Activated CD4-positive, alpha-beta T cell treated with anti-CD3 and anti-CD28 coated beads, Interleukin-2, amount 10 ng/mL, durations not matched to agents 7 days and 5 days (primary cell): ENCODE measurements around the gene SGO2. TPM values are rescaled to one million over a fixed set of nuclear protein-coding genes. Genes with fewer than 3 reads are reported as not detected.

Experiments
- CTCF ChIA-PET: fragments of 350-600 bp; sonication (Branson Sonifier 250); formaldehyde crosslinking; loops from one replicate; lab custom pipeline; 2021; ENCODE audit warnings: antibody characterized with exemption; lab: Charles Lee
- POLR2A ChIA-PET: fragments of 350-600 bp; sonication (Branson Sonifier 250); formaldehyde crosslinking; loops from one replicate; lab custom pipeline; 2021; ENCODE audit warnings: antibody characterized with exemption; lab: Charles Lee
- DNase-seq: peaks from one replicate; pipeline ENCODE4 v3.0.0-alpha.2; 2020
- H3K27ac Mint-ChIP-seq: one replicate; pipeline ENCODE4 v1.8.0; 2021; ENCODE audit warnings: mild to moderate bottlenecking, moderate library complexity, mixed read lengths
- H3K27me3 Mint-ChIP-seq: one replicate; pipeline ENCODE4 v1.8.0; 2021; ENCODE audit warnings: mixed read lengths
- H3K36me3 Mint-ChIP-seq: one replicate; pipeline ENCODE4 v1.8.0; 2021; ENCODE audit warnings: low read depth, mixed read lengths
- H3K4me1 Mint-ChIP-seq: one replicate; pipeline ENCODE4 v1.8.0; 2021; ENCODE audit warnings: mixed read lengths
- H3K4me3 Mint-ChIP-seq: one replicate; pipeline ENCODE4 v1.8.0; 2021; ENCODE audit warnings: mild to moderate bottlenecking, moderate library complexity, mixed read lengths
- H3K9me3 Mint-ChIP-seq: one replicate; pipeline ENCODE4 v1.8.0; 2021; ENCODE audit warnings: mixed read lengths
- total RNA-seq, 2 experiments: library from RNA; stranded (reverse); gene quantifications; one replicate each; pipeline ENCODE4 v1.2.3, GENCODE V29; 2021

SGO2 gene
- total RNA-seq, 2 experiments from 2014 or later, result 47.7 to 55.2 TPM

DNA sequence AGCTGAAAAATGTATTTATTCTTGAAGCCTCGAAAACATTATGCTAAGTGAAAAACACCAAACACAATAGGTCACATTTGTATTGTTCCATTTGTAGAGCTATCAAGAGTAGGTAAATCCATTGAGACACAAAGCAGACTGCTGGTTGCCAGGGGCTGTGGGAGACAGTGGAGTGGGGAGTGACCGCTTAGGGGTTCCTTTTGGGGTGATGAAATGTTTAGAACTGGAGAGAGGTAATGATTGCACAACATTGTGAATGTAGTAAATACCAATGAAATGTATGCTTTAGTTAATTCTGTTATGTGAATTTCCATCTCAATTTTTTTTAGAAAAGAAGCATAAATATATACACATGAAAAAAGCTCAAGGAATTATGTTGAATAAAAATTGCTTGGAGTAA, 32.0 kb upstream of the SGO2 start:
- no peak overlapping the region for H3K27ac Mint-ChIP-seq
- H3K27me3 Mint-ChIP-seq, result no peaks in the 10 kb centered on the region
- H3K9me3 Mint-ChIP-seq, result peaks cover 3% of the 10 kb centered on the region
- ChIA-PET CTCF (interaction anchor here (0.6 to 2.5 kb wide), 7 partner anchors 9 to 215 kb away, joined by 3 to 11 read pairs (median 6); partner anchors contain the start of gene KCTD18), POLR2A (no interaction called here)
- H3K4me3 Mint-ChIP-seq, result no peak overlapping the region
- no peak for DNase-seq
- no peaks in the 10 kb centered on the region for H3K4me1 Mint-ChIP-seq
- peaks cover 57% of the 10 kb centered on the region for H3K36me3 Mint-ChIP-seq

DNA sequence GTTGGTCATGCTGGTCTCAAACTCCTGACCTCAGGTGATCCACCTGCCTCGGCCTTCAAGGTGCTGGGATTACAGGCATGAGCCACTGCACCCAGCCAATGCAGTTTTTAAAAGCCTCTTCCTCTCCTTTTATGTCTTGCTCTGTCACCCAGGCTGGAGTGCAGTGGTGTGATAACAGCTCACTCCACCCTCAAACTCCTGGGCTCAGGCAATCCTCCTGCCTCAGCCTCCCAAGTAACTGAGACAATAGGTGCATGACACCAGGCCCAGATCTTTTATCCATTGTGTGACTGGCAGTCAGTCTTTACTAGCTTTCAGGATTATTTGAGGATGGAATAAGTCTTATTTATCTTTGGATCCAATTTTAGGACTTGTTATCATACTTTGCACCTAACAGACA, 29.3 kb upstream of the SGO2 start:
- Mint-ChIP-seq H3K27me3 (no peaks in the 10 kb centered on the region), H3K4me3 (no peak overlapping the region), H3K36me3 (peaks cover 43% of the 10 kb centered on the region), H3K27ac (peak overlapping the region; percentile 13), H3K9me3 (no peaks in the 10 kb centered on the region), H3K4me1 (no peaks in the 10 kb centered on the region)
- no peak for DNase-seq
- ChIA-PET POLR2A (no interaction called here), CTCF (interaction anchor here (1.2 kb wide), 1 partner anchor 15 kb away, joined by 3 read pairs; no protein-coding TSS in a partner anchor)

DNA sequence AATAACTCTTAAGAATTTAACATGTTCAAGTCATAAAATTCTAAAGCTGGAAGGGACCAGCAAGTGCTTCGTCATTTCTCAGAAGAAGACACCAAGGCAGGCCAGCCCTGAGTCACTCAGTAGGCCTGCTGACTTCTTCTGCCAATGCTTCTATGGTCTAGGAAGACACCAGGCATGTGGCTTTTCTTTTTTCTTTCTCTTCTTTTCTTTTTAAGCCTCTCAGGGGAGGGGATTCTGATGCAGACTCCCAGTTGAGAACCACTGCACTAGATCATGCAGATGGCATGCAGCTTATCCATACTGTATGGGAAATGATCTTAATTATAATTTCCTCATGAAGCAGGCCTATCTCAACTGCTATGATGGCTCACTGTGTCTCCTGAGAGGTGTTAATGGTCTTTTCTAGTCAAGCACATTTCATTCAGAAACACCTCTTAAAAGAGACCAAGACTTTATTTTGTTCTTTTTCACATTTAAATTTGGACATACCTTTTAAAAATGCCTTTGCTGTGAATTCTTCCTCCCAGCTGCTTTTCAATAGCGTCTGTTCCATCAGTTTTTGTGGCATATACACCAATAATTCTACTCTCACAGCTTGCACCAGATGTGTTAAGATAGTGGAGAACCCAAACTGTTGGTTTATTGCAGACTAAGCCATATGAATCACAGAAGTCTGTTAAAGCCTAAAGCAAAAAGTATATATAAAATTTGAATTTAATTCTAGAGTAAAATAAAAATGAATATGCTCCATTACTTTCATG, 27.4 kb upstream of the SGO2 start:
- Mint-ChIP-seq H3K36me3 (peaks cover 43% of the 10 kb centered on the region), H3K9me3 (peaks cover 4% of the 10 kb centered on the region), H3K27ac (no peak overlapping the region), H3K4me1 (no peaks in the 10 kb centered on the region), H3K27me3 (no peaks in the 10 kb centered on the region), H3K4me3 (no peak overlapping the region)
- no peak for DNase-seq
- ChIA-PET POLR2A (no interaction called here), CTCF (interaction anchor here (0.9 kb wide), 2 partner anchors 9 to 11 kb away, joined by 3 read pairs; no protein-coding TSS in a partner anchor)

DNA sequence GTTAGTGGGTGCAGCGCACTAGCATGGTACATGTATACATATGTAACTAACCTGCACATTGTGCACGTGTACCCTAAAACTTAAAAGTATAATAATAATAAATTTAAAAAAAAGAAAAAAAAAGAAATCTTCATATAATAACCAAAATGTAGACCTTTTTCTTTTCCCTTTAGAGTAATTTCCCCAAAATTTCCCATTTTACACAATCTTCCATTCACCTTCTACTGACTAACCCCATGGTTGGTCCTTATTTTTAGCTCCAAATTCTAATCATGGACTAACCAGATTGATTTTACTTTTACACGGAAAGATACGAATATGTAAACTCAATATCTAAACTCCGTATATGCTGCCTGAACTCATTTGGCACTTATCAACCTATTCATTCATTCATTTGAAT, 23.8 kb upstream of the SGO2 start:
- ChIA-PET POLR2A (no interaction called here), CTCF (interaction anchor here (1.6 kb wide), 1 partner anchor 9 kb away, joined by 6 read pairs; no protein-coding TSS in a partner anchor)
- H3K4me3 Mint-ChIP-seq, result no peak overlapping the region
- no peak overlapping the region for H3K27ac Mint-ChIP-seq
- H3K9me3 Mint-ChIP-seq, result peaks cover 4% of the 10 kb centered on the region
- H3K4me1 Mint-ChIP-seq, result peaks cover 9% of the 10 kb centered on the region
- peaks cover 39% of the 10 kb centered on the region for H3K36me3 Mint-ChIP-seq
- no peak for DNase-seq
- no peaks in the 10 kb centered on the region for H3K27me3 Mint-ChIP-seq

DNA sequence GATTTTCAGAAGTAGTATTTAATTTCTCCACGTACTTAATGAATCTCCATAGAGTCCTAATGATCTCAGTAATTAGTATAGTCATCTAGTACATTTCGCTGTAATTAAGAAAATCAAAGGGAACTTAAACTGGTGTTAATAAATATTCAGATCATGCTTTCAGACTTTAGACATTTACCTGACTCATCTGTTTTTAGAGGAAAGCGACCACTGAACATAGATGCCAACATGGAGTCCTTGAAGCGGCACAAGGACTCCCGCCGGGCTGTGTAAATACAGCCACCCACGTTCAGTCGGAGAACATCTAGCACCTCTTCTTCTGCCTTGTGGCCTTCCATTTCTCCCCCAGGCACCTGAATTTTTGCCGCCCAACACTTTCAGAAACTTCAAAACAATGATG, 19.3 kb upstream of the SGO2 start:
- Mint-ChIP-seq H3K4me1 (peaks cover 26% of the 10 kb centered on the region), H3K27me3 (no peaks in the 10 kb centered on the region), H3K36me3 (peaks cover 29% of the 10 kb centered on the region), H3K27ac (no peak overlapping the region), H3K9me3 (peaks cover 4% of the 10 kb centered on the region), H3K4me3 (no peak overlapping the region)
- ChIA-PET CTCF (interaction anchor here (1.7 kb wide), 1 partner anchor 19 kb away, joined by 4 read pairs; the partner anchor contains the start of gene SGO2), POLR2A (no interaction called here)
- no peak for DNase-seq

DNA sequence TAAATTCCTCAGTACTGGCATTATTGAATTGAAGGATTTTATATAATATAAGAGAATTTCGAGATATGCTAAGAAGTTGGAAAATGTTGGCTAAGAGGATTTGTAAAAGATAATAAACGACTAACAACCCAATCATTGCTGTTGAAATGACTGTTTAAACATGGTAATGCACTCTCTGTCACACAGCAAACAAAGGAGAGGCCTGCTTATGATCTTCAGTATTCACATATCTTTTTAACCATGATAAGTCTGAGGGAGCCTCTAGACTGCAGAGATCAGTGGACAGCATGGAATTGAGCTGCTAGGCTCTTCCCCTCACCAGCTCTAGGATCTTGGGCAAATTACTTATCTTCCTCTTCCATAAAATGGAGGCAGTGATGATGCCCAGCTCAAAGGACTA, 18.8 kb upstream of the SGO2 start:
- CTCF ChIA-PET, result interaction anchor here (0.8 to 1.7 kb wide), 2 partner anchors 8 to 18 kb away, joined by 3 to 4 read pairs; partner anchors contain the start of gene SGO2

DNA sequence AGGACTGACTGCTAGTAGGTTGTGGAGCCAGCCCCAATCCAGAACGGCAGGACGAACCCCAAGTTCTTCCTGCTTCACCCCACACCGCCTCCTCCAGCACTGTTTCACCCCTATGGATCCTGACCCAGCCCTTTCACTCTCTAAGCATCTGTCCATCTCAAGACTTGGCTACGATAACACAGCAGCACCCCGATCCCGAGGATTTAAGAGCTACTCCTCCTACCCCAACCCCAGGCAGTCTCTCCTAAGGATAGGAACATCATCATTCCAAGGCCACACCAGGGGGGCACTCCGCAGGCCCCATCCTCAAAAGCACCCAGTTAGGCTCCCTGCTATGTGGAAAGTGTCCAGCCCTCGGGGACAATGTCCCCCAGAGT, 16.8 kb upstream of the SGO2 start:
- Mint-ChIP-seq H3K4me3 (peak overlapping the region; percentile 92), H3K9me3 (no peaks in the 10 kb centered on the region), H3K27me3 (no peaks in the 10 kb centered on the region), H3K27ac (peak overlapping the region; percentile 91), H3K36me3 (peaks cover 13% of the 10 kb centered on the region), H3K4me1 (peaks cover 26% of the 10 kb centered on the region)
- no peak for DNase-seq
- ChIA-PET CTCF (interaction anchor here (0.5 to 3.3 kb wide), 12 partner anchors 11 to 552 kb away, joined by 3 to 13 read pairs (median 4); partner anchors contain the start of gene SGO2), POLR2A (no interaction called here)

More for the DNA sequence above, 18.8 kb upstream of the SGO2 start:
- Mint-ChIP-seq H3K27ac (no peak overlapping the region), H3K27me3 (no peaks in the 10 kb centered on the region), H3K4me3 (no peak overlapping the region), H3K36me3 (peaks cover 26% of the 10 kb centered on the region), H3K9me3 (peaks cover 4% of the 10 kb centered on the region), H3K4me1 (peaks cover 26% of the 10 kb centered on the region)
- no peak for DNase-seq
- POLR2A ChIA-PET, result no interaction called here

DNA sequence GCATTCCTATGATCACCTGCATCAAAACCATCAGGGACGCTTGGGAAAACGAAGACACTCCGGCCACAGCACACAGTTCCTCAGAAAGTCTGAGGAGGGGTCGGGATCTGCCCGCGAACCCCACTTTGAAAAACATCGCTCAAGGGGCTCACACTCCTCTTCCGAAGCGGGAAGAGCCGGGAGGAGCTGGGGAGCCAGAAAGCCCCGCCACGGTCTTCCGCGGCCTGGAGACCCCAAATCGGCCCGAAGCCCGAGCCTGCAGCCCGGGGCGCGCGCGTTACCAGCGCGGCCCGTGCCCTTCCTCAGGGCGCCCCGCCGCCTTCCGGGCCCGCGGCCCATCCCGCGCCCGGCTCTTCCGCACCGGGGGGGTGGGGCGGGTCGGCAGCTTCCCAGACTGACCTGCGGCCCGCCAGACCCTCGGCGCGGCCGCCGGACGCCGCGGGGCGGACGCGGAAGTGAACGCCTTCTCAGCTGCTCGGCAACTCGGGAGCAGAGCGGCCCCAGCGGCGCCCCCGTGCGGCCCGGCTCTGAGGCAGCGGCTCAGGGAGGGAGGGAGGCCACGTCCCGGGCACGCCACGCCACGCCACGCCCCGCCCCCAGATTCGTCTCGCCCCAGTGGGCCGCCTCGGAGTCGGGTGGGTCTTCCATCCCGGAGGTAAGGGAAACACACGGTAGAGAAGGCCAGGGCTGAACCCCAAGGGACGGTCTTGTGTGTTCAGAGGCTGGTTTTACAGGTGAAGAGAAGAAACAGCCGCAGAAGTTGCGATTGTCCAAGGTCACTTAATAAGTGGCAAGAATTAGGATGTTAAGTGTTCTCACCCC, 16.2 kb upstream of the SGO2 start, which contains the start of gene KCTD18:
KCTD18 (minus strand) TSS at position 457 of the 822 bp plus-strand sequence. CDS start 3,052 bp downstream, outside the sequence.
- peaks cover 12% of the 10 kb centered on the region for H3K36me3 Mint-ChIP-seq
- no peaks in the 10 kb centered on the region for H3K9me3 Mint-ChIP-seq
- H3K4me3 Mint-ChIP-seq, result peak within 1 kb of the TSS; percentile 92
- H3K27ac Mint-ChIP-seq, result peak within 1 kb of the TSS; percentile 91
- POLR2A ChIA-PET, result no interaction called here
- peaks cover 31% of the 10 kb centered on the region for H3K4me1 Mint-ChIP-seq
- no peaks in the 10 kb centered on the region for H3K27me3 Mint-ChIP-seq
- DNase-seq, result peak; percentile 91
- CTCF ChIA-PET, result interaction anchor here (0.5 to 3.3 kb wide), 12 partner anchors 11 to 551 kb away, joined by 3 to 13 read pairs (median 4); partner anchors contain the start of gene SGO2

DNA sequence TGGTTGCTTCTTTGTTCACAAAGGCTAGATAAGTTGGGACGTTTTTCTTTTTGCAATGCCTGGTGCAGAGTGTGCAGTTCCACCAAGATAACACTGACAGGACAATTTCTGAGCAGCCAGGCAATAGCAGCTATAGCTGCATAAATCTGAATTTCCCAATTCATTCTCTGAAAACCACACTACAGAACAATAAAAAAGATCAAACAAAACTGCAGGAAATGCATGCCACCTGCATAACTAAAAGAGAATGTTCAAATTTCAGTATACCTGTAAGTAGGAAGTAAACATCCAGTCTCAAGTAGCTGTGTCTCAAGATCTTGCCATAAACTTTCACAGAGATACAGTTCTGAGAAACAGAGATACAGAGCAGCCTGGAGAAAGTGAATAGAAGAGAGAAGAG, 10.9 kb upstream of the SGO2 start:
- H3K4me1 Mint-ChIP-seq, result peaks cover 20% of the 10 kb centered on the region
- peaks cover 8% of the 10 kb centered on the region for H3K9me3 Mint-ChIP-seq
- ChIA-PET POLR2A (no interaction called here), CTCF (interaction anchor here (1.0 to 1.2 kb wide), 2 partner anchors 13 to 30 kb away, joined by 3 read pairs; no protein-coding TSS in a partner anchor)
- no peak overlapping the region for H3K4me3 Mint-ChIP-seq
- H3K27me3 Mint-ChIP-seq, result no peaks in the 10 kb centered on the region
- H3K27ac Mint-ChIP-seq, result peak overlapping the region; percentile 57
- no peak for DNase-seq
- H3K36me3 Mint-ChIP-seq, result peaks cover 4% of the 10 kb centered on the region

DNA sequence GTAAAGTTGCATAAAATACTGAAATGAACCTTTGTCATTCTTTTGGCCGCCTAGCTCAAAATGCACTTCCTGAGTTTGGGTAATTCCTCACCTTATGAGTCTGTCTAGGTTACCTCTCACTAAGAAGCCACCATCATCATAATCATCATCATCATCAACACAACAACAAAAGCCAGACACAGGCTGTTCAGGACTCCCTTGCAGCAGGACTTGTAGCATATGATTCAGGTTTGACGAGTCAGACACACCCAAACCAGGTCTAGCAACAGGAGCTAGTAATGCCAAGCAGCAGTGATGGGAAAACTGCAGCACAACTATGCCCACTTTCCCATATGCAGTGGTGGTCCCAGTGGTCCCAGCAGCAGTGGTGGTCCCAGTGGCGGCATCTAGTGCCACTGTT, 2.8 kb upstream of the SGO2 start:
- H3K27me3 Mint-ChIP-seq, result peaks cover 6% of the 10 kb centered on the region
- peaks cover 6% of the 10 kb centered on the region for H3K36me3 Mint-ChIP-seq
- H3K9me3 Mint-ChIP-seq, result no peaks in the 10 kb centered on the region
- no peak for DNase-seq
- H3K27ac Mint-ChIP-seq, result no peak overlapping the region
- H3K4me3 Mint-ChIP-seq, result no peak overlapping the region
- peaks cover 28% of the 10 kb centered on the region for H3K4me1 Mint-ChIP-seq
- ChIA-PET CTCF (interaction anchor here (1.2 kb wide), 1 partner anchor 9 kb away, joined by 3 read pairs; no protein-coding TSS in a partner anchor), POLR2A (no interaction called here)

DNA sequence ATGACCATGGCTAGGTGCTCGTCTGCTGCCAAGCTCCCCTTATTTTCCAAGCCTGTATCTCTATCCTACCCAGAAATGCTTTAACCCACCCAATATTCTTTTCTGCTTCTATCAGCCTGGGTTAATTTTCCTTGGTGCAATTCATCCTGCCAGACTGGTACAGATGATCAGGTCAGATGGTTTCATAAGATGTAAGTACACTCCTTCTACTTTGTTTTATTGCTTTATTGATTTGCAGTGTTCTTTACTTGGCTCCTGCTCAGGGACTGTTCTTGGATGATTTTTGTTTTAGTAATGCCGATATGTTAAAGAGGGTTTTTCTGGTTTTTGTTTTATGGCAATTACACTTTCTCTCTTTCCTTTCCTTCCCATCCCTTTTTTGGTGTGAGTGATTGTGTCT, 2.4 kb upstream of the SGO2 start:
- H3K27ac Mint-ChIP-seq, result no peak overlapping the region
- DNase-seq, result no peak
- H3K27me3 Mint-ChIP-seq, result peaks cover 6% of the 10 kb centered on the region
- ChIA-PET POLR2A (no interaction called here), CTCF (interaction anchor here (1.2 kb wide), 1 partner anchor 10 kb away, joined by 3 read pairs; no protein-coding TSS in a partner anchor)
- no peaks in the 10 kb centered on the region for H3K9me3 Mint-ChIP-seq
- H3K4me1 Mint-ChIP-seq, result peaks cover 33% of the 10 kb centered on the region
- H3K36me3 Mint-ChIP-seq, result peaks cover 11% of the 10 kb centered on the region
- H3K4me3 Mint-ChIP-seq, result no peak overlapping the region

DNA sequence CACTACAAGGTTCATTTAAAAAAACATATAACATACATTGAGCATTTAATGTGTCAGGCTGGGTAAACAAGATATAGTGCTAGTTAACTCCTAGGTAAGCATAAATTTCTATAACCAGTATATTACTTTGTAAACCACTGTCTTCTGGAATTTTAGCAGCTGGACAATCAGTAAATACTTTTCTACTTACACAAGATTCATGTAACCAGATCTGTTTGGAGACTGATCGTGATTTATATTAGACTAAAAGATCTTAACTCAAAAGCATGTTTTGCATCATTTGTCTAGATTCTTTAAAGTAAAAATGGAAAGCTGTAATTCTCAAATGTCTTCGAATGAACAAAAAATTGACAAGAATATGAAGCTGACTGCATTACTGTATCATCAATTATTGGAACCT, 941 bp upstream of the SGO2 start:
- no peaks in the 10 kb centered on the region for H3K9me3 Mint-ChIP-seq

More for the DNA sequence above, 941 bp upstream of the SGO2 start:
- peak overlapping the region; percentile 88 for H3K4me3 Mint-ChIP-seq
- peaks cover 6% of the 10 kb centered on the region for H3K27me3 Mint-ChIP-seq
- DNase-seq, result no peak
- H3K36me3 Mint-ChIP-seq, result peaks cover 16% of the 10 kb centered on the region
- ChIA-PET CTCF (interaction anchor here (1.5 to 1.7 kb wide), 2 partner anchors 15 to 17 kb away, joined by 4 to 6 read pairs; partner anchors contain the start of gene KCTD18), POLR2A (no interaction called here)
- H3K27ac Mint-ChIP-seq, result no peak overlapping the region
- peaks cover 39% of the 10 kb centered on the region for H3K4me1 Mint-ChIP-seq
